Bronchial epithelial cell (primary cell): ENCODE results near the gene SELENBP1. TPM values are rescaled to one million over a fixed set of nuclear protein-coding genes. Genes with fewer than 3 reads are reported as not detected.
A peak's percentile ranks its signal among the peaks of the same experiment; 100 is the strongest.

Experiments
- DNase-seq: peaks from one replicate; pipeline ENCODE4 v3.0.0-alpha.2; 2010; ENCODE audit warnings: low read depth
- FAIRE-seq: peaks from 2 replicates; lab custom pipeline; 2011; peaks lifted over from hg19 to GRCh38; lab: Jason Lieb, UNC
- H3K27me3 ChIP-seq: 2 replicates; pipeline ENCODE4 v1.5.1; 2011; ENCODE audit warnings: low read length; ENCODE audit not compliant: control insufficient read depth, insufficient read depth
- H3K36me3 ChIP-seq: 2 replicates; pipeline ENCODE4 v1.5.1; 2011; ENCODE audit warnings: low read length; ENCODE audit not compliant: control insufficient read depth, insufficient read depth
- H3K4me3 ChIP-seq: 2 replicates; pipeline ENCODE4 v1.5.1; 2011; ENCODE audit warnings: mild to moderate bottlenecking, low read depth, low read length, control low read depth
- CTCF ChIP-seq: IDR thresholded peaks from 2 replicates; pipeline ENCODE4 v1.5.1; 2011; ENCODE audit warnings: mild to moderate bottlenecking, moderate library complexity, low read length, control low read depth, inconsistent platforms; ENCODE audit not compliant: insufficient read depth, severe bottlenecking
- total RNA-seq: library from RNA; depleted of rRNA; stranded (reverse); fragments of >200 nt; gene quantifications from 2 replicates; pipeline ENCODE4 v1.2.1, GENCODE V29; 2014

Gene SELENBP1
- total RNA-seq, 1 donor from 2014 or later, result 4.2 TPM

- FAIRE-seq (no peak), DNase-seq (no peak)
- H3K27me3 ChIP-seq, result no peaks in the 10 kb centered on the region
- peaks cover 7% of the 10 kb centered on the region for H3K36me3 ChIP-seq
- no peak for TF ChIP-seq CTCF
- peak overlapping the region; percentile 83 for H3K4me3 ChIP-seq
These were observed 44.4 kb downstream of the SELENBP1 start for GRCh38 chr1:151327903-151328674.

- Histone ChIP-seq H3K36me3 (peaks cover 8% of the 10 kb centered on the region), H3K4me3 (peak within 1 kb of the TSS; percentile 83), H3K27me3 (no peaks in the 10 kb centered on the region)
- no peak for FAIRE-seq
- no peak for TF ChIP-seq CTCF
- DNase-seq, result peak; percentile 96
These were observed 45.1 kb downstream of the SELENBP1 start, which contains the start of gene PI4KB for GRCh38 chr1:151327223-151327902. Gene PI4KB (minus strand): TSS chr1:151327416. CDS start chr1:151316481, 10,935 bp downstream.

- Histone ChIP-seq H3K4me3 (peak overlapping the region; percentile 83), H3K27me3 (no peaks in the 10 kb centered on the region), H3K36me3 (peaks cover 11% of the 10 kb centered on the region)
- TF ChIP-seq CTCF, result no peak
- no peak for FAIRE-seq
- DNase-seq, result peak; percentile 51
These were observed 45.8 kb downstream of the SELENBP1 start for GRCh38 chr1:151326619-151327222.

GRCh38 chr1:151325646-151326429 lies 46.7 kb downstream of the SELENBP1 start:
- Histone ChIP-seq H3K36me3 (peaks cover 11% of the 10 kb centered on the region), H3K4me3 (no peak overlapping the region), H3K27me3 (no peaks in the 10 kb centered on the region)
- FAIRE-seq (no peak), DNase-seq (peak; percentile 49)
- no peak for TF ChIP-seq CTCF

- Histone ChIP-seq H3K36me3 (peaks cover 12% of the 10 kb centered on the region), H3K27me3 (no peaks in the 10 kb centered on the region), H3K4me3 (no peak overlapping the region)
- DNase-seq (no peak), FAIRE-seq (no peak)
- no peak for TF ChIP-seq CTCF
These were observed 47.3 kb downstream of the SELENBP1 start for GRCh38 chr1:151325231-151325630.
